Lower leg skin (tissue), 3 donors: Measurements from ENCODE around the gene CAMTA1.

Experiments
- POLR2A ChIP-seq, 2 donors: fragments of 450-650 bp; IDR thresholded peaks; one replicate each; pipeline ENCODE4 v1.6.1; 2016 to 2017; ENCODE audit warnings: antibody characterized with exemption in 2 of 2, mild to moderate bottlenecking in 1 of 2, moderate library complexity in 1 of 2
- TF ChIP-seq, protein P1 (sequence below), 3 donors: fragments of 450-650 bp; IDR thresholded peaks; one replicate each; pipeline ENCODE4 v1.5.1; 2016; ENCODE audit warnings: antibody characterized with exemption in 3 of 3, mild to moderate bottlenecking in 3 of 3, moderate library complexity in 2 of 3

DNA sequence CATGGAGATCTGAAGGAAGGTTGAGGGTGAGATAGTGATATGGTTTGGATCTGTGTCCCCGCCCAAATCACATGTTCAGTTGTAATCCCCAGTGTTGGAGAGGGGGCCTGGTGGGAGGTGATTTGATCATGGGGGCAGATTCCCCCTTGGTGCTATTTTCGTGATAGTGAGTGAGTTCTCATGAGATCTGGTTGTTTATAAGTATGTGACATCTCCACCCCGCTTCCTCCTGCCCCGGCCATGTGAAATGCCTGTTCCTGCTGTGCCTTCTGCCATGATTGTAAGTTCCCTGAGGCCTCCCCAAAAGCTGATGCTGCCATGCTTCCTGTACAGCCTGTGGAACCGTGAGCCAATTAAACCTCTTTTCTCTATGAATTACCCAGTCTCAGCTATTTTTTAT, 533.9 kb downstream of the CAMTA1 start:
- TF ChIP-seq, protein P1, sequence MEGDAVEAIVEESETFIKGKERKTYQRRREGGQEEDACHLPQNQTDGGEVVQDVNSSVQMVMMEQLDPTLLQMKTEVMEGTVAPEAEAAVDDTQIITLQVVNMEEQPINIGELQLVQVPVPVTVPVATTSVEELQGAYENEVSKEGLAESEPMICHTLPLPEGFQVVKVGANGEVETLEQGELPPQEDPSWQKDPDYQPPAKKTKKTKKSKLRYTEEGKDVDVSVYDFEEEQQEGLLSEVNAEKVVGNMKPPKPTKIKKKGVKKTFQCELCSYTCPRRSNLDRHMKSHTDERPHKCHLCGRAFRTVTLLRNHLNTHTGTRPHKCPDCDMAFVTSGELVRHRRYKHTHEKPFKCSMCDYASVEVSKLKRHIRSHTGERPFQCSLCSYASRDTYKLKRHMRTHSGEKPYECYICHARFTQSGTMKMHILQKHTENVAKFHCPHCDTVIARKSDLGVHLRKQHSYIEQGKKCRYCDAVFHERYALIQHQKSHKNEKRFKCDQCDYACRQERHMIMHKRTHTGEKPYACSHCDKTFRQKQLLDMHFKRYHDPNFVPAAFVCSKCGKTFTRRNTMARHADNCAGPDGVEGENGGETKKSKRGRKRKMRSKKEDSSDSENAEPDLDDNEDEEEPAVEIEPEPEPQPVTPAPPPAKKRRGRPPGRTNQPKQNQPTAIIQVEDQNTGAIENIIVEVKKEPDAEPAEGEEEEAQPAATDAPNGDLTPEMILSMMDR (IDR thresholded peaks at IDR 0.05): no peak
- no peak for TF ChIP-seq POLR2A (IDR thresholded peaks at IDR 0.05)
